ENCODE data around the gene RNF212.

The RNF212 gene

DNA sequence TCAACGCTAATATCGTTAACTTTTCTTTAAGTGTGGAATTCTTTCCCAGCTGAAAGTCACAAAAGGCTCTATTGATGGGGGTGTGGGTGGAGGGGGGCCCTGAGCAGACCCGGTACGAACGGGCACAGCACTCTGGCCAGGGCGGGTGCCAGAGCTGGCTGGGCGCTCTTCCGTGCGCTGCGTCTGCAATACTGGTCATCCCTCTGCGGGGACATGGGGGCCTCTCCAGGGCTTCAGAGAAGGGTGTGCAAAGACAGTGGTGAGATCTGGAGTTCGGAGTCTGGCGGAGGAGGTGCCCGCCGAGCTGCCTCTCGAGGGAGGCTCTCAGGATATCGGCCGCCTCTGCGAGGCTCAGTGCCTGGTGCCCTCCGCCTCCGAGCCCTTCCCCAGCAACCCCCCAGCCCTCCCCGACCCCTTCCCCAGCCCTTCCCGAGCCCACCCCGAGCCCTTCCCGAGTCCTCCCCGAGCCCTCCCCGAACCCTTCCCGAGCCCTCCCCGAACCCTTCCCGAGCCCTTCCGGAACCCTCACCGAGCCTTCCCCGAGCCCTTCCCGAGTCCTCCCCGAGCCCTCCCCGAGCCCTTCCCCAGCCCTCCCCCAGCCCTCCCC is 67.7 kb downstream of the RNF212 start:
- no peak for DNase-seq

DNA sequence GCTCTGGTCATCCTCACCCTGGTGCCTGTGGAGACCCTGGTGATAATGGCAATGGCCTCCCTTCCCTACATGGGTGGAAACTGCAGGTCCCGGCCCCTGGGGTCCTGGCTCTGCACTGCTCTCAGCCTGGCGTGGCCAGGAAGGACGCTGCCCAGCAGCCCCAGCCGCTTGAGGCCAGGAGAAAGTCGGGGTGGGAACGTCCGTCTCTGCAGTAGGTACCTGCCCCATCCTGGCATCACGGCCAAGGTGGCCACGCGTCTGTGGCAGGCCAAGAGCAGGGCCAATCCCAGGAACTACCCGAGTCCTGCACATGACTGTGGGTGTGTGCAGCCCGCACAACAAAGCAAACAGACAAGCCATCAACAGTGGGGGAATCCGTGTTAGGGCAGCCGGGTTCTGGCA is 68.2 kb downstream of the RNF212 start:
- DNase-seq, result no peak

DNA sequence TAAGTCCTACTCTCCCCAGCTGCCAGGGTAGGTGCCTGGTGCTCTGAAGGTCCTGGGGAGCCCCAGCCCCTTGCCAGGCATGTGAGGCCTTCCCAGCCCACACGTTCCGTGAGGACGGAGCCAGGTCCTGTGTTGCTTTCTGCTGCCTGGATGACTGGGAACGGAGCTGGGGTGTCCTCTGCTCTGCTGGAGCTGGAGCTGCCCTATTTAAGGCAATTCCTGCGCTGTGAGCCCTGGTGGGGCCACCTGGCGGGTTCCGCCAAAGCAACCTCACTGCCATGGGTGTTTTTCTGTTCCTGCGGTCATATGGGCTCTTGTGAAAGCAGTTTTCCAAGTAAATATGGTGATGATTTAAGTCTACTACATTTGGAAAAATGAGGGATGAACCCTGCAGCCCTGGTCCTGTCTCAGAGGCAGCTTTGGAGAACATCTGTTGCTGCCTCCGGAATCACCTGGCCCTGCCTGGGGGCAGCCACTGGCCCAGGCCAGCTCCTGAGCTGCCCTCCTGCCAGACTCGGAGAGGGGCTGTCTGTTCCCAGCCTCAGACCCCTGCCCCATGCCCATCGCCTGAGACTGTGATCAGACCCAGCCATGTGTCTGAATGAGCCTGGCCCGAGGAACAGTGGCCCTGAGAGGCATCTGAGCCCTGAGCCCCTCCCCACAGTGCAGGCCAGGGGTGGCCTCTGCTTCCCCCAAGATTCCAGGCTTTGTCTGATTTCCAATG is 68.7 kb downstream of the RNF212 start:
- DNase-seq, result no peak

DNA sequence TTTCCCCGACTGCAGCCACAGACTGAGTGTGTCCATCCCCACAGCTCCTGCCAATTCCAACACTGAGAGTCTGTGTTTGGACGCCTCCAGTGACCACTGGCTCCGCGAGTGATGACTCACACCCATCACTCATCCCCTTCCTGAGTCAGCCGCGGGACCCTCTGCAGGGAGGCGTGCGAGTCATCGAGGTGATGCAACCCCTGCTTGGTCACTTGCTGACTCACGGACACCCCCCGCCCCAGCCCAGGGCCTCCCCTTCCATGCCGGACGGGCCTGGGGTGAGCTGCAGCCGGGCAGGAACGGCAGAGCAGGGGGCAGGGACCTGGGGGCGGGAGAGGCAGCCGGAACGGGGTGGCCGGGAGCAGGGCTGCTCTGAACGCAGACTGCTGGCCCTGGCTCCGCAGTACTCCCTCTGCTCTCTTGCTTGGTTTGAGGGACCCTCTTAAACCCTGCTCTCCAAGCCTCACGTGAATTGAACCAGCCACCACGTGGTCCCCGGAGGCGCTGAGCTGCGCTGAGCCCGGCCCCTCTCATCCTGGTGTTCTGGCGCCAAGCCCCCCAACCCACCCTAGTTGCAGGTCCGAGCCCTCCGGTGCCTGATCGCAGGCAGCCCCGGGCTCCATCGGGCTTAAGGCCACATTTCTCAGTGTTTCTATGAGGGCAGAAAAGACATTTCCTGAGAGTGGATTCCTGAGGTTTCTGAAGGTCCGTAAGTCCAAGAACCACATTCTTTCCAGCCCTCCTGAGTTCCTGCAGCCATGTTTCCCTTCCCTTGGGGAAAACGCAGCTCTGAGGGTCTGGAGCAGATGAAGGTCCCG is 69.5 kb downstream of the RNF212 start:
- DNase-seq, result no peak

DNA sequence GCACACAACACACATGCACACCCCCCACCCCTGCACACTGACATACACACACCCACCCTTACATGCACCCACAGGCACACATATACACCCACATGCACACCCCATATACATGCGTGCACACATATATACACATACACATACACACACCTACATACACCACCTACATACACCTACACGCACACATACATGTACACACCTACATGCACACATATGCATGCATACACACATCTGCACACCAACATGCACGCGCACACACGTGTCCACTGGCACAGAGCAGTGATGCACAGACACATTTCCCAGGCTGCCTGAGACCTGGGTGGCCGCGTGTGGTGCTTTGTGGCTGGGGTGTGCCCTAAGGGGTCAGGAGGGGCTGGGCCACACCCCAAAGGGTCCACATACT is 70.2 kb downstream of the RNF212 start:
- DNase-seq, result no peak

DNA sequence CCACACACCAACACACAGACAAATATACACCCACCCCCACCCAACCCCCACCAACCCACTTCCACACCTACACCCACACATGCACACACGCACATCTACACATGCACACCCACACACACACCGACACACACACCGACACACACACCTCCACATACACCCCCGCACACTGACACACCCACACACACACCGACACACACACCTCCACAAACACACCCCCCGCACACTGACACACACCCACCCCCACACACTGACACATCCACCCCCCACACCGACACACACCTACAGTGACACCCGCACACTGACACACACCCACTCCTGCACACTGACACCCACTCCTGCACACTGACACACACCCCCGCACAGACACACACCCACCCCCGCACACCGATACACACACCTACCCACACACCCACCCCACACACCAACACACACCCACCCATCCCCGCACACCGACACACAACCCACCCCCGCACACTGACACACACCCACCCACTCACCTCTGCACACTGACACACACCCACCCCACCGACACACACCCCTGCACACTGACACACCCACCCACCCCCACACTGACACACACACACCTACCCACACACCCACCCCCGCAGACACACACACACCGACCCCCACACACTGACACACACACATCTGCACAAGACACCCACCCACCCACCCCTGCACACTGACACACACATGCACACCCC is 70.9 kb downstream of the RNF212 start:
- DNase-seq, result no peak

DNA sequence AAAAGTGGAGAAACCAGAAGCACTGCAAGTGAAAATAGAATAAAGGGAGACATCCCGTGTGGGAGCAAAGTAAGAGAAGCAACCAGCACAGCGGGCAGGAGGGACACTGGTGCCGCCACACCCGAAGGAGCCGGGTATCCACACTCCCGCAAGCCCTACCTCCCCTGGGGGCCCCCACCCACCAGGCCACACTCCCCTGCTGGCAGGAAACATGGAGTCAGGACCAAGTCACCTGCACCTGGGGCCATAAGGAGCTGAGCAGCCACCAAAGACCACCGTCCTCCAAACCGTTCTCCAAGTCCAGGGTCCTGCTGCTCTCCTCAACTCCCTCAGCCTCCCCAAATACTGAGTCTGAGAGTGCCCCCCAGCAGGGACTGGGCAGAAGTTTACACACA is 71.4 kb downstream of the RNF212 start:
- DNase-seq, result no peak

DNA sequence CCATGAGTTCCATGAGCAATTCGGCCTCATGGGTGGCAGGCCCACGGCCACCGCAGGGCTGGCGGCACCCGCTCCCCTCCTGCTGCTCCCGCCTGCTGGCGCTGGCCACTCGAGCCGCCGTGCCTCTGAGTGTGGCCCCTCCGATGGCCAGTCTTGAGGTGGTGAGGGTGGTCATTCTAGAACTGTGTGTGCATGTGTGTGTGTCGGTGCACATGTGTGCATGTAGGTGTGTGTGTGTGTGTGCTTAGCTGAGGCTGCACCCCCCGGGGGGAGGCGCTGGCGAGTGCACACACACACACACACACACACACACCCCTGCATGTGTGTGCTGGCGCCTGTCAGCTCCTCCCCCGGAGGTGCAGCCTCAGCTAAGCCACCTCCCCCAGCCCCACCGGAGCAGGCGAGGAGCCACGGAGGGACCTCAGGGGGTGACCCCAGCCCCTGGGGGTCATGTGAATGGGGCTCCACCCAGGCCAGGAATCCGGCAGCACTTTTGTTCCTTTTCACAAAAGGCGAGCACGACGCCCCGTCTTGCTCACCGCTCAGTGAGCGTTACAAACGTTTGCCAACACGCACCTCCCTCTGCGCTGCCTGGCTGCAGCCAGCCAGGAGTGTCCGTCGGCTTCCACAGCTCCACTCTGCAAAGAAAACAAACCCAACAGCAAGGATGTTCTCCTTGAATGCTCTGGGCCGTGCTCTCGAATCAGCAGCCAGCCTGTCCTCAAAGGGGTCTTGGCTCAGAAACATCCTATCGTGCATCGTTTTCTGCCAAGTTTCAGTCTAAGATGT is 72.0 kb downstream of the RNF212 start:
- DNase-seq, result no peak

DNA sequence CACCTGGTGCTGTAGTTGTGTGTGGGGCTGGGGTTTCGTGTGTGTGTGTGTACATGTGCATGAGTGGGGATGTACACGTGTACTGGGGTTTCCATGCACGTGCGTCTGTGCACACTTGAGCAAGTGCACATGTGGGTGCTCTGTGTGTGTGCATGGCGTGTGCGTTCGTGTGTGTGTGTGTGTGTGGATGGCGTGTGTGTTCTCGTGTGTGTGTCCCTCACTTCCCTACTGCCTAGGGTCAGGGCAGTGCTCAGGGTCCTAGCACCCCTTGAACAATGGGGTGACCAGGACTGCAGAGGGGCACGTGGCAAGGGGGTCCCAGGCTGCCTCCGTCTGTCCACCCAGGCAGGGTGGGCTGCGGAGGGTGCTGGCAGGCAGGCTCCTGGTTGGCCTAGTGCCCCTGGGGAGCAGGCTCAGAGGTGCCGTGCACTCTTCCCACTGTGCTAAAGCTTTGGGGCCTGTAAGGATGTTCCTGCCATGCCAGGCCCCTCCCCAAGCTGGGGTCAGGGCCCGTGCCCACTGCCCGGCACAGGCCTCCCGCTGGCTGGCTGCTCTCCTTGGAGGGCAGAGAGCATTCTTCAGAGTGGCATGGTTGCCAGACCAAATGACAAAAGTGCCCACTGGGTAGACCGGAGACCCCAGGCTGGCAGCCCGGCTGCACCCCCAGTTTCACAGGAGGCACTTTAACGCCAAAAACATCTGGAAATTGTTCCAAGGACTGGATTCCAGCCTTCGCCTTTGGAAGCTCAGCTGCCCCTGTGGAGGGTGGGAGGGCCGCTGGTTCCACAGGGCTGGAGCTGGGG is 72.8 kb downstream of the RNF212 start:
- DNase-seq, result no peak

DNA sequence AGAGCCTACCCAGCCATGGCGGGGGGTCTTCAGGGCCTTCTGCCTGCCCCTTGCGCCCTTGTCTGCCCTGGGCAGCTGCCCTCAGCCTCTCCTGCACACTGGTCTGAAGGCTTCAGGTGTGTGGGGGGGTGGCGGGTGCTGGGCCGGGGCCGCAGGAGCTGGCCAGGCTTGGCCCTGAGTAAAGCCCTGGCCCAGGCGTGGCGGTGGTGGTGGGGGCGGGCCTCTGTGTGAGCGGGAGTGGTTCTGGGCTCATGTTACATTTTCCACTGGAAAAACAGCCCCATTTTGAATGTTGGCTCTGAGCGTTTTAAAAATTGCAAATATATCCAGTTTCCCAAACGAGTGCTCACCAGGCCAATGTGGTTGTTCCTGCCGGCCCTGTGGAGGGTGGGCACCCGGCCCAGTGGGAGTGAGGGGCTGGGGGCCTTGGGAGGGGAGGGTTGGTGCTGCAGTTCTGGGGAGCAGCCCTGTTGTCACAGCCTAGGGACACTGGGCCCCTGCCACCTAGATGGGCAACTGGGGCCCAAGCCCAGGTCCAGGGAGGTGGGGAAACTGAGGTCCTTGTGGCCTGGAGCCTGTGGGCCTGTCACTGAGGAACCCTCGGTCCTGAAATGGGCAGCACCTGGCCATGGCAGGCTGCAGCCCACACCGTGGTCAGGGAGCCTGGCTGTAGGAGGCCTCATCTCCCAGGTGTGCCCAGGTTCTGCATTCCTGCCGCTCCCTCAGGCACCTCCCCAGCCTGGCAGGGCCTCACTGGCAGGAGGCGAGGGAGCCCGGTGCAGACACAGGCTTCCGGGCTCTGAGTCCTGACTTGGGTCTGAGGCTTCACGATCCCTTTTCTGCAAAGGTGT is 73.6 kb downstream of the RNF212 start:
- no peak for DNase-seq

DNA sequence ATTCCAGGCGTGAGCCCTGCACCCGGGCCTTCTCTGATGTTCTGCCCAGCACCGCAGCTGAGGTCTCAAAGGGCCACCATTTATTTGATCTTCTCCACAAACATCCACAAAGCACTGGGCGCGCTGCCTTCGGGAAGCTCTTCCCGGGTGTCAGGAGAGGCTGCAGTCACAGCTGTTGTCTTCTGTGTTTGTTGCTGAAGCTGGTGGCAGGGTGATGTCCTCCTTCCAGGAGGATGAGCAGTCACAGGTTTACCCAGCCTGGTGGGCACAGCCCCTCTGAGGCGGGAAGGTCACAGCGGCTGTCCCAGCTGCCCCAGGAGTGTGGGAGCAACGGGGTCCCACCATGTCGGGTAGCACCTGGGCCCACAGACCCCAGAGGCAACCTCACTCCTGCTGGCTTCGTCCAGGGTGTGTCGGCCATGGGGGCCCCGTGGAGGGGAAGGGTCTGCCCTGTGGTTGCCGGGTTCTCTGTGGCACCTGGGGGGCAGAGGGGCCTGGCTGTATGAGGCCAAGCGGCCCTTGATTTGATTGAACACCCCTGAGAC is 74.3 kb downstream of the RNF212 start:
- no peak for DNase-seq

DNA sequence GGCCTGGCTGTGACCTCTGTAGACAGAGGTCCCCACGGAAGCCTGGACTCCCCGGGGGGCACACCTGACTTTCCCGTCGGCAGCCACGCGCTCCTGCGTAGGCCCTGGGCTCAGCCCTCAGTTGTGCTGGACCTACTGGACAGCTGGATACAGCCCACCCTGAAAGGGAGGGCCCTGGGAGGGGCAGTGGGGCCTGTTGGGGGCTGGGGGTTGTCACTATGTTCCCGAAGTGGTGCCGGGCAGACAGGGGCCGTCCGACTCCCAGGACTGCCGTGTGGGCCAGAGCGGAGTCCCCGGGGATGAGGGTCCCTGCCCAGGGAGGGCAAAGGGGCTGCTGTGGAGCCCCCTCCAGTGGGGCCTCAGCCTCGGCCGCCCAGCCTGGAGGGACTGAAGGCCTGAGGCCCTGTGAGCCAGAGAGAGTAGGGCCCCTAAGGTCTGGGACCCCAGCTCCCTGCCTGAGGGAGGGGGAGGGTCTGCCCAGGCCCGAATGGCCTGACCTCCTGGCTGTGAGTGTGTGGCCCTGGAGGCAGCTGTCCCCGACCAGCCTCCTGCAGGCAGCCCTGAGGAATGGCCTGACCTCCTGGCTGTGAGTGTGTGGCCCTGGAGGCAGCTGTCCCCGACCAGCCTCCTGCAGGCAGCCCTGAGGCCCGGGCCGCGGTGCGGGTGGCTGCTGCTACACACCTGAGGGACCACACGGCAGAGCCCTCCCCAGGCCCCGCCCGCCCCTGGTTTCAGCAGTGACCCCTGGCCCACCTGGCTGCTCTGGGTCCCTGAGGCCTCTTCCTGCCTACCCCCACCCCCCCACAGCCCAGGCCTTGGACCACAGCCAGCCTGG is 76.2 kb downstream of the RNF212 start:
- DNase-seq, result no peak

DNA sequence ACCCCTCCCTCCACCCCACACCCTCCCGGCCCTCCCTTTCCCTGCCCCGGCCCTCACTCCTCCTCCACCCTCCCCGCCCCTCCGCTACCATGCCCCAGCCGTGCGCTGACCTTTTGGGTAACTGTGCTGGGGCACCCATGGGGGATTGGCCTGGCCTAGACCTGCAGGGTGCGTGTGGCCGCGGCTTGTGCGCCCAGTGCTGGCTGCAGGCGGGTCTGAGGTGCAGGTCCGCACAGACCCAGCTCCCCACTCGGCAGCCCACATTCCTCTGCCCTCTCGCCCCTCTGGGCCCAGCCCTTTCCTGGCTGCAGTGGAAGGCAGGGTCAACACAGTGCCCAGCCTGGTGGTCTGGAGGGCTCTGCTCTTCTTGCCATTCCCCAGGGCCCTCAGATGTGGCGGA is 77.3 kb downstream of the RNF212 start:
- DNase-seq, result no peak

DNA sequence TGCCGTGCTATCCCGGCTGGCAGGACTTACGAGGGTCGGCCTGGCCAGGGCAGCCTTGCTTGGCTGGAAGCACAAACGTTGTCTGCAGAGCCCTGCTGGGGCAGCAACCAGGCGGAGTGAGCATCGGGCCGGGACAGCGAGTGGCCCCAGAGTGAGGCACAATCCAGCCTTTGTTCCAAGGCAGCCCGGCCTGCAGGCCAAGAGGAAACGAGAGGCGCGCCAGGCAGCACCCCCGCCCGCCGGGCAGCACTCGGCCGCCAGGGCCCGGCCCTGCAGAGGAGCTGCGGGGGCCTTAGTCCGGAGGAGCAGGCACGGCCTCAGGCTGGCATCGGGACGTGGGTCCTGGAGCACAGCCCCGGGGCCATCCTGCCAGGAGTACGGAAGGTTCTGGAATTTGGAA is 77.9 kb downstream of the RNF212 start:
- DNase-seq, result no peak

DNA sequence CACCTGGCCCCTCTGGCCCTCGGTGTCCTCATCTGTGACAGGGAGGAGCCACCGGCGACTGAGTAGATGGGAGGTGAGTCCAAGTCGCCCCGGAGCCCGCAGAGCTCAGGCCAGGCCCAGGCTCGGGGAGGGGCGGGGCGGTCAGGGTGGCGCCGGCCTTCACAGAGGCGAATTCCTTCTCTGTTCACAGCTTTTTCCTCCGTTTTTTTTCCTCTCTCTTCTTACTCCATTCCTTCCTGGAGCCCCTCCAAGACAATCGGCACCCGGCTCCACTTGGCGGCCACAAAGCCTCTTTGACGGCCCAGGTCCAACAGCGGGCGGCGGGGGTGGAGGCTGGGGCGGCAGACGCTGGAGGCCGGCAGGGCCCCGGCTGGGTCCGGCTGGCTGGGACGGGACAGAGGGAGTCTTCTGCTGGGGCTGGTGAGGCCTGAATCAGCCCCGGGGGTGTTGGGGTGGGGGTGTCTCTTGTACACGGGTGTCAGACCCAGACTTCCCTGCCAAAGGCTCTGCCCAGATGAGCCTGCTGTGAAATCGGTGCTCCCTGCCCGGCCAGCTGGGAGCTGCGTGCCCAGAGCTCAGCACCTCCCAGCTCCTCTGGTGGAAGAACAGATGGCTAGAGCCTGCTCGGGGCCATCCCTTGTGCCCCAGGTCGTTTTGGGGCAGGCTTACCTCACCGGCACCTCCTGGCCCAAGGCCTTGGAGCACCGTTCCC is 79.4 kb downstream of the RNF212 start:
- DNase-seq, result no peak

DNA sequence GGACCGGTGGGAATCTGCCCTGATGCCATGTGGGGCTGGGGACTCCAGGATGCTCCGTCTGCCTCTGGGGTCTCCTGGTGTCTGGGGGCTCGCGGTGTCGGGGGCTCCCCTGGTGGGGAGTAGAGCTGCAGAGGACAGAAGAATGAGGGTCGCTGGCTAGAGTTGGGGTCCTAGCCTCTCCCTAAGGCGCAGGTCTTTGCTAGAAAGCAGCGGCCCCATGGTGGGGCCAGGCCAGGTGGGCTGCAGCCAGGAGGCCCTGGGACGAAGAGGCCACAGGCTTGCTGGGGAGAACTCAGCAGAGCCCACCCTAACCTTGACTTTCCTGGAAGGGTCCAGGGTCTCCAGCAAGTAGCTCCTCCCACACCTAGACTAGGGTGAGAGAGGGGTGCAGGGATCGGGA is 80.5 kb downstream of the RNF212 start:
- no peak for DNase-seq

DNA sequence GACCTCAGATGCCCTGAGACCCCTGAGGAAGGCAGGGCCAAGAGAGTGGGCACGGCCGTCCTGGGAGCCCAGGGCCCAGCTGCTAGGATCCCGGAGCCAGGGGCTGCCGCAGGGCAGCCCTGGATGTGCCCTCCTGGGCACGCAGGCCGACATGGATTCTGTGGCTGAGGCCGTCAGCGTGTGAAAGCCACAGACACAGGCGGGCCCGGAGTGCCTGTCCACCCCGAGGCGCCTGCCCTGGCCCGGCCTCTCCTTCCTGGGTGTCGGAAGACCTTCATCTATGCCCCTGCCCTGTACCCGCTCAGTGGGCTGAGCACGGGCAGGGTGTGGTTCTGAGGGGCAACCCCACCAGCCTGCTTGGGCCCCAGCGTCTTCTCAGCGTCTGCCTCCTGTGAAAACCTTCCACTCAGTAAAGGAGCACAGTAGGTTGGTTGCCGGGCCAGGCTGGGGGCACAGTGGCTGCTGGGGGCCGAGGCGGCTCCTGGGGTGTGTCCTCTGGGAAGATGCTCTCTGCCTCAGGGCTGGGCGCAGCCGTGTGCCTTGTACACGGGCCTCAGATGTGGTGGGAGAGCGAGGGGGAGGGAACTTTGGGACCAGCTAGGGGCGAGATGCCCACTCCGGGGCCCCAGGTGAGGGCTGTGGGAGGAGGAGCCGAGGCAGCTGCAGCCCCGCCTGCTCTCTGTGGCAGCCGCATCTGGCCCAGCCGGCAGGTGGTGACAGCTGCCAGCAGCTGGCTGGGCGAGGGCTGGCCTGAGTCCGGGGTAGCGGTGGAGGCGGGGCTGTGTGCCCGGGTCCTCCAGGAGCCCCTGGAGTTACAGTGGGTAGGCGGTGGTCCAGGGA is 81.2 kb downstream of the RNF212 start:
- DNase-seq, result no peak

DNA sequence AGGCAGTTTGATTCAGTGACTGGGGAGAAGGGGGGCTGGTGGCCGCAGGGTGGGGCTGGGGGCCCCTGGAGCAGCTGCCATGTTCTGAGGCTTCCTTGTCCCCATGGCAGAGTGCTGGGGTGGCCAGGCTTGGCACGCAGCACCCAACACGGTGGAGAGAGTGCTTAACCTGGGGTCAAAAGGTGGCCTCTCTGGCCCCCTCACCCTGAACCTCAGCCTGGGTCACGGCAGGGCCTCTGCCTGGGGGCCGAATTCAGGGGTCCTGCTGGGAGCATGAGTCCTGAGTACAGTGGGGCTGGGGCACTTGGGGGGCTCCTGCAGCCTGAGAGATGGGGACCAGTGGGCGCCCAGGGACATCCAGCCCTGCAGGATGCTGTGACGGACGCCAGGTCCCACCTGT is 82.0 kb downstream of the RNF212 start:
- no peak for DNase-seq
